Lung (tissue), 12 donors: ENCODE measurements around the gene KCNT1. TPM values are rescaled to one million over a fixed set of nuclear protein-coding genes. Genes with fewer than 3 reads are reported as not detected.

ENCODE experiments used
- ATAC-seq: fragments of 200-7000 bp; cut with Tn5 transposase; one replicate; pipeline ENCODE4 v1.9.1; 2020; ENCODE audit warnings: moderate number of reproducible peaks; ENCODE audit not compliant: insufficient read depth, low FRiP score
- DNase-seq, 3 donors: peaks; one replicate each; pipeline ENCODE4 v3.0.0-alpha.2; 2013 to 2017
- H3K27ac ChIP-seq, 2 donors: one replicate each; pipeline ENCODE4 v1.5.1; 2013; ENCODE audit warnings: mild to moderate bottlenecking in 2 of 2, moderate library complexity in 2 of 2, control low read depth in 1 of 2, inconsistent platforms in 1 of 2, low read depth in 1 of 2, low read length in 1 of 2
- H3K27me3 ChIP-seq, 3 donors: one replicate each; pipeline ENCODE4 v1.5.1; 2013; ENCODE audit warnings: low read length in 2 of 3; ENCODE audit not compliant: control insufficient read depth in 3 of 3, insufficient read depth in 3 of 3
- H3K36me3 ChIP-seq, 4 donors: one replicate each; pipeline ENCODE4 v1.5.1; 2013; ENCODE audit warnings: low read length in 4 of 4, mild to moderate bottlenecking in 1 of 4, moderate library complexity in 1 of 4; ENCODE audit not compliant: control insufficient read depth in 4 of 4, insufficient read depth in 4 of 4
- H3K4me1 ChIP-seq, 5 donors: one replicate each; pipeline ENCODE4 v1.5.1; 2013; ENCODE audit warnings: low read length in 5 of 5, mild to moderate bottlenecking in 2 of 5, moderate library complexity in 1 of 5; ENCODE audit not compliant: control insufficient read depth in 5 of 5, insufficient read depth in 5 of 5
- H3K4me3 ChIP-seq: one replicate; pipeline ENCODE4 v1.5.1; 2013; ENCODE audit warnings: mild to moderate bottlenecking, control low read depth, moderate library complexity
- H3K9ac ChIP-seq, 2 donors: one replicate each; pipeline ENCODE4 v1.5.1; 2013; ENCODE audit warnings: low read length in 2 of 2, control low read depth in 1 of 2; ENCODE audit not compliant: insufficient read depth in 1 of 2
- H3K9me3 ChIP-seq, 4 donors: one replicate each; pipeline ENCODE4 v1.5.1; 2013; ENCODE audit warnings: low read length in 3 of 4, mild to moderate bottlenecking in 1 of 4, moderate library complexity in 1 of 4; ENCODE audit not compliant: control insufficient read depth in 4 of 4, insufficient read depth in 3 of 4
- WGBS, 2 donors: extraction: QIAGEN DNeasy Blood & Tissue Kit; methylation state at CpG; one replicate each; pipeline ENCODE4 v1.1.7; 2013; 5-methylcytosine and 5-hydroxymethylcytosine counted together
- polyA plus RNA-seq, 2 donors: library from polyadenylated mRNA; stranded (reverse); fragments of 200-250 nt; gene quantifications; one replicate each; pipeline ENCODE4 v1.2.1, GENCODE V29; 2013
- total RNA-seq, 2 donors: library from RNA; depleted of rRNA in 1 of 2; stranded (reverse); fragments of >200 nt in 1 of 2; gene quantifications; one replicate each; pipeline ENCODE4 v1.2.1, GENCODE V29; 2014 to 2021
- TF ChIP-seq, protein P1 (sequence below): IDR thresholded peaks from 2 replicates; pipeline ENCODE4 v1.5.1; 2012; ENCODE audit warnings: mild to moderate bottlenecking; ENCODE audit errors: control extremely low read depth, extremely low read depth
- donor health status: control.
- donor health status: control.
- donor health status: Bipolar disorder and iron deficiency.
- donor health status: healthy.
- donor health status: DM: yes; HTN: yes; CAD: no.

Gene KCNT1
- total and polyA plus RNA-seq, 4 donors: 0.06 to 0.28 (median 0.11) TPM

DNA sequence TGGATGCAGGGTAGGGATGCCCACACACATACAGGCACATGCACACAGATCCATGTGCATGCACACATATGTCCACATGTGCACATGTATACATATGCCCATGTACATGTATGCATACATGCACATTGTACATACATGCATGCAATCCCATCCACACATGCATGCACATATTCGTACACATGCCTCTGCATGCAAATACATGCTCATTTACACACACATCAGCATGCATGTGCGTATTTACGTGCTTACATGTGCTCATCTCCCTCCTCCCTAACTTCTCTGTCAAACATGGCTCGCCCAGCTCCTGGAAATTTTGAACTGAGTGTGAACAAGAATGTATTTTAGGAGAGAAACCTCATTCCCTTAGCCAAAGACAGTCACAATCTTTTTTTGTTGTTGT is 6.2 kb downstream of the KCNT1 start:
- TF ChIP-seq, protein P1, sequence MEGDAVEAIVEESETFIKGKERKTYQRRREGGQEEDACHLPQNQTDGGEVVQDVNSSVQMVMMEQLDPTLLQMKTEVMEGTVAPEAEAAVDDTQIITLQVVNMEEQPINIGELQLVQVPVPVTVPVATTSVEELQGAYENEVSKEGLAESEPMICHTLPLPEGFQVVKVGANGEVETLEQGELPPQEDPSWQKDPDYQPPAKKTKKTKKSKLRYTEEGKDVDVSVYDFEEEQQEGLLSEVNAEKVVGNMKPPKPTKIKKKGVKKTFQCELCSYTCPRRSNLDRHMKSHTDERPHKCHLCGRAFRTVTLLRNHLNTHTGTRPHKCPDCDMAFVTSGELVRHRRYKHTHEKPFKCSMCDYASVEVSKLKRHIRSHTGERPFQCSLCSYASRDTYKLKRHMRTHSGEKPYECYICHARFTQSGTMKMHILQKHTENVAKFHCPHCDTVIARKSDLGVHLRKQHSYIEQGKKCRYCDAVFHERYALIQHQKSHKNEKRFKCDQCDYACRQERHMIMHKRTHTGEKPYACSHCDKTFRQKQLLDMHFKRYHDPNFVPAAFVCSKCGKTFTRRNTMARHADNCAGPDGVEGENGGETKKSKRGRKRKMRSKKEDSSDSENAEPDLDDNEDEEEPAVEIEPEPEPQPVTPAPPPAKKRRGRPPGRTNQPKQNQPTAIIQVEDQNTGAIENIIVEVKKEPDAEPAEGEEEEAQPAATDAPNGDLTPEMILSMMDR: no peak
- H3K9me3 ChIP-seq: no peaks in the 10 kb centered on the region
- no peak for ATAC-seq
- WGBS, 2 donors: 80 to 87% methylated on average over 4 of the region's 4 CpGs
- no peak overlapping the region for H3K4me3 ChIP-seq
- DNase-seq: no peak
- no peak overlapping the region for H3K9ac ChIP-seq
- H3K36me3 ChIP-seq: no peaks in the 10 kb centered on the region
- H3K27me3 ChIP-seq: peaks cover 0 to 21% (median 19%) of the 10 kb centered on the region in 3 donors
- no peak overlapping the region for H3K27ac ChIP-seq
- no peaks in the 10 kb centered on the region for H3K4me1 ChIP-seq

DNA sequence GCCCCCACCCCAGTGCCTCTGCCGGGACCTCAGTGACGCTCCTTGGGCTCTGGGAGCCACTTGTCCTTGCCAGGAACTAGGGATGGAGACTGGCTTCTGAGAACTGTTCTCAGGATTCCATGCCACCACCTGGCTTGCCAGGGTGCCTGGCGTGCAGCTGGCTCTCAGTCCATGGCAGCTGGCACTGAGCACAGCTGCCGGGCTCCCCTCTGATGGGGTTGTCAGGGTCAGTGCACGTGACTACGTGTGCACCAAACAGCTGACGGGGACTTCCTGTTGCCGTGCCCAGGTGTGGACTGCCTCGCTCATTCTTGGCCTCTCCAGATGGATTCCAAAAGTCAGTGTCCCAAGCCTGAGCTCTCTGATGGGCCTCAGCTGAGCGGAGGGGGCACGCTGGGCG is 9.4 kb downstream of the KCNT1 start:
- H3K4me1 ChIP-seq: no peaks in the 10 kb centered on the region
- H3K9ac ChIP-seq: no peak overlapping the region
- DNase-seq: no peak
- 75 to 82% methylated on average over 12 of the region's 12 CpGs for WGBS, 2 donors
- H3K27me3 ChIP-seq: peaks cover 10 to 29% (median 22%) of the 10 kb centered on the region in 3 donors
- no peak for ATAC-seq
- TF ChIP-seq, protein P1: no peak
- H3K4me3 ChIP-seq: no peak overlapping the region
- no peak overlapping the region for H3K27ac ChIP-seq
- H3K36me3 ChIP-seq: no peaks in the 10 kb centered on the region
- H3K9me3 ChIP-seq: no peaks in the 10 kb centered on the region

DNA sequence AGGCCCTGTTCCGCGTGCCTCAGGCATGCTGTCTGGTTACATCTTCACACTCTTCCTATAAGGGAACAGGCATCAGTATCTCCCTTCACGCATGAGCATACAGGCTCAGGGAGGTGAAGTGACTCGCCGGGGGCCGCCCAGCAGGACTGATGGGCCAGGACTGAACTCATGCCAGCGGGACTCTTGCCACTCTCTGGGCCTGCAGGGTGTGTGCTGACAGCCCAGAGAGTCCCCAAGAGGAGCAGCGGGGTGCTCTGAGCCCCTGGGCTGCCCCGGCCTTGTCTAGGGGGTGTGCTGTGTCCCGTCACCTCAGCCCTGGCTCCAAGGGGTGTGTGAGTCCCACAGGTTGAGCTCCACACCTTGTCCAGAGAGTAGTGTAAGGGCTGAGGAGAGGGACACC is 9.9 kb downstream of the KCNT1 start:
- no peak for DNase-seq
- H3K36me3 ChIP-seq: no peaks in the 10 kb centered on the region
- no peak overlapping the region for H3K27ac ChIP-seq
- WGBS, 2 donors: 74 to 85% methylated on average over 10 of the region's 10 CpGs
- no peak overlapping the region for H3K4me3 ChIP-seq
- no peaks in the 10 kb centered on the region for H3K9me3 ChIP-seq
- no peaks in the 10 kb centered on the region for H3K4me1 ChIP-seq
- ATAC-seq: no peak
- no peak overlapping the region for H3K9ac ChIP-seq
- TF ChIP-seq, protein P1: no peak
- H3K27me3 ChIP-seq: peaks cover 14 to 33% (median 26%) of the 10 kb centered on the region in 3 donors

DNA sequence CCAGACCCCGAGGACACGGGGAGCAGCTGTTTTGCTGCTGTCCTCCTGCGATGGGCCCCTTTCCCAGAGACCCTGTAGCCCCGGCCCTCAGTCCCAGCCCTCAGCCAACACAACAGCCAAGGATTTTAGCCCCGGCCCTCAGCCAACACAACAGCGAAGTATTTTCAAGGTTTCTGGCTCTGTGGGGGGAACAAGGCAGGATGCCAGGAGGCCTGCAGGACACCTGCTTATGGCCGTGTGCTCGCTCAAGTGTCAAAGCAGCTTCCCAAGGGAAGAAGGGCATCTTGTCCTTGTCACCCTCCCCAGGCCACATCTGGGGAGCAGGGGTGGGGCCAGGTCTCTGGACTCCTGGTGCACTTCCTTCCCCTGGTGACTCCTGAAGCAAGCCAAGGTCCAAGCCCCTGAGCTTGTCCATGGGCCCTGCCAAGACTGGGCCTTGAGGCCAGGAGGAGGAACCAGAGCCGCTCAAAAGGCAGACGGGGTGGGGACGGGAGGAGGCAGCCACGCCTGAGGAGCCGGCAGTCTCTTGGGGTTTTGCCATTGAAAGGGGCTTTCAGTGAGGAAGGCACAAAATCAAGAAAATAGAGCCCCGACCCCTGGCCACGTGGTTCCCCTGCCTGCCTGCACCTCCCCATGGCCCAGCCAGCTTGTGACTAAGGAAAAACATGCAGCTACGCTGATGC is 10.8 kb downstream of the KCNT1 start:
- WGBS, 2 donors: 50 to 56% methylated on average over 16 of the region's 16 CpGs
- peaks cover 14 to 31% (median 18%) of the 10 kb centered on the region in 3 donors for H3K27me3 ChIP-seq
- ATAC-seq: no peak

More for the DNA sequence above, 10.8 kb downstream of the KCNT1 start:
- TF ChIP-seq, protein P1: no peak
- Histone ChIP-seq H3K4me3 (no peak overlapping the region), H3K27ac (no peak overlapping the region), H3K4me1 (no peaks in the 10 kb centered on the region), H3K9ac (no peak overlapping the region), H3K36me3 (no peaks in the 10 kb centered on the region), H3K9me3 (no peaks in the 10 kb centered on the region)
- DNase-seq: no peak
